HL-60 (cell line): ENCODE measurements around the gene KSR1.
"Not testable (repeated sequence)": the region's sequence is repeated elsewhere in the genome, so short reads cannot be mapped to it uniquely, and the experiment has no call there.

ENCODE experiments used
- GABPA ChIP-seq: IDR thresholded peaks from 2 replicates; pipeline ENCODE4 v1.6.1; 2012; ENCODE audit warnings: low read depth
- POLR2AphosphoS5 ChIP-seq: IDR thresholded peaks from 2 replicates; pipeline ENCODE4 v1.6.1; 2012; ENCODE audit warnings: low read depth
- SPI1 ChIP-seq: IDR thresholded peaks from 2 replicates; pipeline ENCODE4 v1.6.1; 2012; ENCODE audit warnings: low read depth, mild to moderate bottlenecking, borderline replicate concordance
- TF ChIP-seq, protein P1 (sequence below): IDR thresholded peaks from one replicate; pipeline ENCODE4 v1.5.1; 2011; ENCODE audit warnings: low read length, control low read depth, inconsistent platforms; ENCODE audit not compliant: insufficient read depth
- TF ChIP-seq, protein P2 (sequence below): IDR thresholded peaks from 2 replicates; pipeline ENCODE4 v1.6.1; 2012; ENCODE audit warnings: low read depth; ENCODE audit not compliant: insufficient replicate concordance

DNA sequence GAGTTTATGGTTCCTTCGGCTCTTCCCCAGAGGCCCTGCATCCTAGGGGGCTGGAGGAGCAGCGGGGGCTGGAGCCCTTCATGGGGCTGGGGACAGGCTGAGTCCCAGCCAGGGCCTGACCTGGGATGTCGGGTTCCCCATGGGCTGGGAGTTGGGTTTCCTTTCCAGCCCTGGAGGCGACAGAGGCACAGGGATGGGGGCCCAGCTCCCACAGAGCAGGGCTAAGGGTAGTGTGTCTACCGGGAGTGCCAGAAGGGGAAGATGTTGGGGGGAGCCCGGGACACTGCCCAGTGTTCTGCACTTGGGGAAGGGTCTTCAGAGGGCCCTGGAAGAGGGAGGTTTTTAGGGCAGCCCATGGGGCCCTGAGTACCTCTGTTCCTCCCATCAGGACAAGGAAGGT is 30.7 kb upstream of the KSR1 start:
- TF ChIP-seq POLR2AphosphoS5, GABPA, SPI1: not testable (repeated sequence)
- TF ChIP-seq, protein P1, sequence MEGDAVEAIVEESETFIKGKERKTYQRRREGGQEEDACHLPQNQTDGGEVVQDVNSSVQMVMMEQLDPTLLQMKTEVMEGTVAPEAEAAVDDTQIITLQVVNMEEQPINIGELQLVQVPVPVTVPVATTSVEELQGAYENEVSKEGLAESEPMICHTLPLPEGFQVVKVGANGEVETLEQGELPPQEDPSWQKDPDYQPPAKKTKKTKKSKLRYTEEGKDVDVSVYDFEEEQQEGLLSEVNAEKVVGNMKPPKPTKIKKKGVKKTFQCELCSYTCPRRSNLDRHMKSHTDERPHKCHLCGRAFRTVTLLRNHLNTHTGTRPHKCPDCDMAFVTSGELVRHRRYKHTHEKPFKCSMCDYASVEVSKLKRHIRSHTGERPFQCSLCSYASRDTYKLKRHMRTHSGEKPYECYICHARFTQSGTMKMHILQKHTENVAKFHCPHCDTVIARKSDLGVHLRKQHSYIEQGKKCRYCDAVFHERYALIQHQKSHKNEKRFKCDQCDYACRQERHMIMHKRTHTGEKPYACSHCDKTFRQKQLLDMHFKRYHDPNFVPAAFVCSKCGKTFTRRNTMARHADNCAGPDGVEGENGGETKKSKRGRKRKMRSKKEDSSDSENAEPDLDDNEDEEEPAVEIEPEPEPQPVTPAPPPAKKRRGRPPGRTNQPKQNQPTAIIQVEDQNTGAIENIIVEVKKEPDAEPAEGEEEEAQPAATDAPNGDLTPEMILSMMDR = not testable (repeated sequence)
- TF ChIP-seq, protein P2, sequence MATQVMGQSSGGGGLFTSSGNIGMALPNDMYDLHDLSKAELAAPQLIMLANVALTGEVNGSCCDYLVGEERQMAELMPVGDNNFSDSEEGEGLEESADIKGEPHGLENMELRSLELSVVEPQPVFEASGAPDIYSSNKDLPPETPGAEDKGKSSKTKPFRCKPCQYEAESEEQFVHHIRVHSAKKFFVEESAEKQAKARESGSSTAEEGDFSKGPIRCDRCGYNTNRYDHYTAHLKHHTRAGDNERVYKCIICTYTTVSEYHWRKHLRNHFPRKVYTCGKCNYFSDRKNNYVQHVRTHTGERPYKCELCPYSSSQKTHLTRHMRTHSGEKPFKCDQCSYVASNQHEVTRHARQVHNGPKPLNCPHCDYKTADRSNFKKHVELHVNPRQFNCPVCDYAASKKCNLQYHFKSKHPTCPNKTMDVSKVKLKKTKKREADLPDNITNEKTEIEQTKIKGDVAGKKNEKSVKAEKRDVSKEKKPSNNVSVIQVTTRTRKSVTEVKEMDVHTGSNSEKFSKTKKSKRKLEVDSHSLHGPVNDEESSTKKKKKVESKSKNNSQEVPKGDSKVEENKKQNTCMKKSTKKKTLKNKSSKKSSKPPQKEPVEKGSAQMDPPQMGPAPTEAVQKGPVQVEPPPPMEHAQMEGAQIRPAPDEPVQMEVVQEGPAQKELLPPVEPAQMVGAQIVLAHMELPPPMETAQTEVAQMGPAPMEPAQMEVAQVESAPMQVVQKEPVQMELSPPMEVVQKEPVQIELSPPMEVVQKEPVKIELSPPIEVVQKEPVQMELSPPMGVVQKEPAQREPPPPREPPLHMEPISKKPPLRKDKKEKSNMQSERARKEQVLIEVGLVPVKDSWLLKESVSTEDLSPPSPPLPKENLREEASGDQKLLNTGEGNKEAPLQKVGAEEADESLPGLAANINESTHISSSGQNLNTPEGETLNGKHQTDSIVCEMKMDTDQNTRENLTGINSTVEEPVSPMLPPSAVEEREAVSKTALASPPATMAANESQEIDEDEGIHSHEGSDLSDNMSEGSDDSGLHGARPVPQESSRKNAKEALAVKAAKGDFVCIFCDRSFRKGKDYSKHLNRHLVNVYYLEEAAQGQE = not testable (repeated sequence)
